IMR-90 (cell line): ENCODE measurements around the gene STARD6. TPM values are rescaled to one million over a fixed set of nuclear protein-coding genes. Genes with fewer than 3 reads are reported as not detected.

Source experiments
- ATAC-seq: fragments of 200-7000 bp; cut with Tn5 transposase; 2 replicates; pipeline ENCODE4 v1.9.1; 2020; ENCODE audit warnings: low read depth, mild to moderate bottlenecking, moderate library complexity
- BruUV-seq: library from RNA; stranded (reverse); fragments of 400-500 nt; replicated peaks from 2 replicates; lab custom pipeline; 2021; lab: Mats Ljungman, UMichigan
- CTCF ChIA-PET: fragments of 300-600 bp; formaldehyde crosslinking; extraction: SDS; loops from one replicate; lab custom pipeline; 2021; ENCODE audit warnings: antibody characterized with exemption; lab: Yijun Ruan, JAX
- POLR2A ChIA-PET: fragments of 300-600 bp; sonication (Branson Sonifier 250); formaldehyde crosslinking; loops from one replicate; lab custom pipeline; 2022; ENCODE audit warnings: antibody characterized with exemption; ENCODE audit not compliant: unreplicated experiment; lab: Charles Lee
- DNase-seq: peaks from one replicate; pipeline ENCODE4 v3.0.0; 2013
- H2AFZ ChIP-seq: replicated peaks from 2 replicates; pipeline ENCODE3; 2013; ENCODE audit warnings: low read length, mild to moderate bottlenecking; ENCODE audit not compliant: poor library complexity
- H2AK5ac ChIP-seq: 2 replicates; pipeline ENCODE4 v1.6.1; 2013; ENCODE audit warnings: low read depth, low read length, inconsistent platforms
- H2AK9ac ChIP-seq: replicated peaks from 2 replicates; pipeline ENCODE3; 2013; ENCODE audit warnings: mild to moderate bottlenecking, low read depth, low read length, moderate library complexity; ENCODE audit not compliant: poor library complexity
- H2BK120ac ChIP-seq: 2 replicates; pipeline ENCODE4 v1.6.1; 2013; ENCODE audit warnings: low read depth, low read length, inconsistent platforms
- H2BK15ac ChIP-seq: 3 replicates; pipeline ENCODE4 v1.6.1; 2013; ENCODE audit warnings: low read depth, low read length, inconsistent platforms
- H2BK20ac ChIP-seq: 2 replicates; pipeline ENCODE4 v1.6.1; 2013; ENCODE audit warnings: low read depth, mild to moderate bottlenecking, inconsistent platforms, low read length, moderate library complexity
- H2BK5ac ChIP-seq: 2 replicates; pipeline ENCODE4 v1.6.1; 2013; ENCODE audit warnings: mild to moderate bottlenecking, low read depth, low read length, inconsistent platforms; ENCODE audit not compliant: poor library complexity, severe bottlenecking
- H3K14ac ChIP-seq: replicated peaks from 2 replicates; pipeline ENCODE4 v1.6.1; 2013; ENCODE audit warnings: low read depth, low read length, inconsistent platforms
- H3K18ac ChIP-seq: 2 replicates; pipeline ENCODE4 v1.6.1; 2013; ENCODE audit warnings: low read depth, low read length, control low read depth
- H3K23ac ChIP-seq: 2 replicates; pipeline ENCODE4 v1.6.1; 2013; ENCODE audit warnings: low read depth, low read length, inconsistent platforms
- H3K27ac ChIP-seq: 2 replicates; pipeline ENCODE4 v1.5.1; 2013; ENCODE audit warnings: mild to moderate bottlenecking, control low read depth, low read length; ENCODE audit not compliant: insufficient read depth
- H3K27me3 ChIP-seq: 2 replicates; pipeline ENCODE4 v1.6.1; 2013; ENCODE audit warnings: low read length; ENCODE audit not compliant: control insufficient read depth, insufficient read depth
- H3K36me3 ChIP-seq: 2 replicates; pipeline ENCODE4 v1.6.1; 2013; ENCODE audit warnings: low read length, mixed read lengths; ENCODE audit not compliant: control insufficient read depth, insufficient read depth
- H3K4ac ChIP-seq: 2 replicates; pipeline ENCODE4 v1.6.1; 2013; ENCODE audit warnings: low read depth, low read length, inconsistent platforms
- H3K4me1 ChIP-seq: 2 replicates; pipeline ENCODE4 v1.6.1; 2013; ENCODE audit warnings: low read length, mixed read lengths; ENCODE audit not compliant: control insufficient read depth, insufficient read depth
- H3K4me2 ChIP-seq: 2 replicates; pipeline ENCODE4 v1.6.1; 2013; ENCODE audit warnings: low read depth, mild to moderate bottlenecking, control low read depth, low read length, moderate library complexity
- H3K4me3 ChIP-seq: 2 replicates; pipeline ENCODE4 v1.5.1; 2013; ENCODE audit warnings: low read depth, mild to moderate bottlenecking, control low read depth, low read length, moderate library complexity; ENCODE audit not compliant: insufficient read depth
- H3K56ac ChIP-seq: 2 replicates; pipeline ENCODE4 v1.6.1; 2013; ENCODE audit warnings: low read length, inconsistent platforms; ENCODE audit not compliant: insufficient read depth; ENCODE audit errors: extremely low read depth
- H3K79me1 ChIP-seq, 2 experiments: 2 replicates each; pipeline ENCODE4 v1.6.1; 2013; ENCODE audit warnings: low read length in 2 of 2, inconsistent platforms in 1 of 2, low read depth in 1 of 2
- H3K9ac ChIP-seq: 2 replicates; pipeline ENCODE4 v1.6.1; 2013; ENCODE audit warnings: low read depth, low read length, control low read depth
- H3K9me1 ChIP-seq: 2 replicates; pipeline ENCODE4 v1.6.1; 2013; ENCODE audit warnings: low read length, inconsistent platforms; ENCODE audit not compliant: insufficient read depth
- H3K9me3 ChIP-seq: 2 replicates; pipeline ENCODE4 v1.6.1; 2013; ENCODE audit warnings: low read length; ENCODE audit not compliant: control insufficient read depth, insufficient read depth
- H4K20me1 ChIP-seq: 2 replicates; pipeline ENCODE4 v1.6.1; 2013; ENCODE audit warnings: low read length, inconsistent platforms; ENCODE audit not compliant: insufficient read depth
- H4K5ac ChIP-seq: 2 replicates; pipeline ENCODE4 v1.6.1; 2013; ENCODE audit warnings: mild to moderate bottlenecking, low read depth, low read length, control low read depth
- H4K8ac ChIP-seq, 2 experiments: 2 replicates each; pipeline ENCODE4 v1.6.1; 2013; ENCODE audit warnings: low read depth in 2 of 2, low read length in 2 of 2, control low read depth in 1 of 2, inconsistent platforms in 1 of 2
- H4K91ac ChIP-seq: 2 replicates; pipeline ENCODE4 v1.6.1; 2013; ENCODE audit warnings: low read depth, low read length, inconsistent platforms; ENCODE audit not compliant: insufficient read depth
- CEBPB ChIP-seq: IDR thresholded peaks from 2 replicates; pipeline ENCODE4 v1.6.1; 2012; ENCODE audit warnings: low read depth, low read length, improper control_type of control experiment
- CHD1 ChIP-seq: IDR thresholded peaks from 2 replicates; pipeline ENCODE4 v1.6.1; 2012; ENCODE audit warnings: low read depth, low read length, improper control_type of control experiment
- ELK1 ChIP-seq: fragments of 150-350 bp; IDR thresholded peaks from 2 replicates; pipeline ENCODE4 v1.6.1; 2016; ENCODE audit warnings: low read depth, mild to moderate bottlenecking, low read length, moderate library complexity, borderline replicate concordance
- MAZ ChIP-seq: IDR thresholded peaks from 2 replicates; pipeline ENCODE4 v1.6.1; 2012; ENCODE audit warnings: low read depth, mild to moderate bottlenecking, low read length, improper control_type of control experiment, moderate library complexity, borderline replicate concordance
- MXI1 ChIP-seq: IDR thresholded peaks from 2 replicates; pipeline ENCODE4 v1.6.1; 2012; ENCODE audit warnings: low read depth, mild to moderate bottlenecking, low read length, moderate library complexity, borderline replicate concordance
- NFE2L2 ChIP-seq: fragments of 150-350 bp; IDR thresholded peaks from 2 replicates; pipeline ENCODE4 v1.6.1; 2016; ENCODE audit warnings: low read depth, mild to moderate bottlenecking, low read length
- POLR2A ChIP-seq: IDR thresholded peaks from 2 replicates; pipeline ENCODE4 v1.6.1; 2012; ENCODE audit warnings: mild to moderate bottlenecking, low read depth, low read length
- RCOR1 ChIP-seq: IDR thresholded peaks from 2 replicates; pipeline ENCODE4 v1.6.1; 2012; ENCODE audit warnings: mild to moderate bottlenecking, low read length, improper control_type of control experiment; ENCODE audit not compliant: insufficient replicate concordance
- RFX5 ChIP-seq: IDR thresholded peaks from 2 replicates; pipeline ENCODE4 v1.8.0; 2012; ENCODE audit warnings: low read depth, mild to moderate bottlenecking, low read length, moderate library complexity
- SMC3 ChIP-seq: fragments of 150-350 bp; IDR thresholded peaks from 2 replicates; pipeline ENCODE4 v1.6.1; 2016; ENCODE audit warnings: low read depth, mild to moderate bottlenecking, antibody characterized with exemption, low read length, moderate library complexity
- USF2 ChIP-seq: fragments of 150-350 bp; IDR thresholded peaks from 2 replicates; pipeline ENCODE4 v1.6.1; 2017; ENCODE audit warnings: mild to moderate bottlenecking, antibody characterized with exemption, low read length, low read depth
- dilution Hi-C: fragments of 300-500 bp; cut with HindIII; formaldehyde crosslinking; loops from one replicate; pipeline ENCODE4 v1.14.3; 2018; ENCODE audit warnings: low sequenced_read_pairs; ENCODE audit not compliant: unreplicated experiment
- in situ Hi-C: fragments of 300-500 bp; cut with MboI; formaldehyde crosslinking; loops from 3 replicates; pipeline ENCODE4 v1.14.3; 2019; ENCODE audit warnings: low sequenced_read_pairs, inconsistent platforms, mixed read lengths
- intact Hi-C: fragments of 100-400 bp; cut with micrococcal nuclease; formaldehyde crosslinking; loops from 2 replicates; pipeline ENCODE4 v1.10.0; 2022
- polyA plus RNA-seq, 3 experiments: library from polyadenylated mRNA; depleted of rRNA; stranded (reverse); fragments of >200 nt; gene quantifications; 2 replicates each; pipeline ENCODE4 v1.2.3, GENCODE V29; 2012; ENCODE audit warnings: low replicate concordance in 1 of 3
- total RNA-seq: library from RNA; depleted of rRNA; stranded (reverse); fragments of >200 nt; gene quantifications from 2 replicates; pipeline ENCODE4 v1.2.3, GENCODE V29; 2012

Gene STARD6
- total and polyA plus RNA-seq, 2 of the 4 experiments (the other 2 are of a cell fraction), result not detected

- no peak for TF ChIP-seq CHD1
- TF ChIP-seq ELK1, result no peak
- no peak for TF ChIP-seq SMC3
- TF ChIP-seq NFE2L2, result no peak
- TF ChIP-seq POLR2A, result peak; percentile 32; the same call in 1 of the 2 replicates
Measured at GRCh38 chr18:54357660-54358494, at the start of gene STARD6, which contains the start of gene C18orf54 (continued).

GRCh38 chr18:54405290-54405689 lies 47.6 kb upstream of the STARD6 start:
- H4K20me1 ChIP-seq, result no peaks in the 10 kb centered on the region
- no peak overlapping the region for H2AK5ac ChIP-seq
- no peak overlapping the region for H4K5ac ChIP-seq
- H3K4me2 ChIP-seq, result no peak overlapping the region
- in situ Hi-C loops (no loop called here), dilution Hi-C loops (no loop called here), intact Hi-C loops (no loop called here)
- H3K27ac ChIP-seq, result no peak overlapping the region
- no peak overlapping the region for H2AK9ac ChIP-seq
- no peaks in the 10 kb centered on the region for H3K79me1 ChIP-seq
- no peak overlapping the region for H3K18ac ChIP-seq
- TF ChIP-seq MAZ (no peak), POLR2A (no peak), CEBPB (no peak), NFE2L2 (no peak), RCOR1 (no peak), CHD1 (no peak), RFX5 (no peak), ELK1 (no peak), USF2 (no peak), MXI1 (no peak), SMC3 (no peak)
- H3K9me1 ChIP-seq, result no peaks in the 10 kb centered on the region
- no peak overlapping the region for H3K4me3 ChIP-seq
- no peak overlapping the region for H2BK120ac ChIP-seq
- peaks cover 2% of the 10 kb centered on the region; the same call in 1 of the 2 replicates for H3K27me3 ChIP-seq
- no peak overlapping the region for H3K23ac ChIP-seq
- no peak overlapping the region for H4K8ac ChIP-seq
- H2BK15ac ChIP-seq, result no peak overlapping the region
- H3K9me3 ChIP-seq, result no peaks in the 10 kb centered on the region
- ChIA-PET POLR2A (no interaction called here), CTCF (no interaction called here)
- H3K9ac ChIP-seq, result no peak overlapping the region
- DNase-seq (no peak), ATAC-seq (no peak)
- no TSS peak for BruUV-seq
- no peak overlapping the region for H2BK20ac ChIP-seq
- H3K36me3 ChIP-seq, result no peaks in the 10 kb centered on the region
- no peak overlapping the region for H2BK5ac ChIP-seq
- no peak overlapping the region for H3K56ac ChIP-seq
- H4K91ac ChIP-seq, result no peak overlapping the region
- H3K14ac ChIP-seq, result no peak overlapping the region
- H2AFZ ChIP-seq, result no peak overlapping the region
- no peaks in the 10 kb centered on the region for H3K4me1 ChIP-seq
- no peak overlapping the region for H3K4ac ChIP-seq
